Measurements from ENCODE around the gene LTB4R.
A peak's percentile ranks its signal among the peaks of the same experiment; 100 is the strongest.
"Not testable (repeated sequence)": the region's sequence is repeated elsewhere in the genome, so short reads cannot be mapped to it uniquely, and the experiment has no call there.

DNA sequence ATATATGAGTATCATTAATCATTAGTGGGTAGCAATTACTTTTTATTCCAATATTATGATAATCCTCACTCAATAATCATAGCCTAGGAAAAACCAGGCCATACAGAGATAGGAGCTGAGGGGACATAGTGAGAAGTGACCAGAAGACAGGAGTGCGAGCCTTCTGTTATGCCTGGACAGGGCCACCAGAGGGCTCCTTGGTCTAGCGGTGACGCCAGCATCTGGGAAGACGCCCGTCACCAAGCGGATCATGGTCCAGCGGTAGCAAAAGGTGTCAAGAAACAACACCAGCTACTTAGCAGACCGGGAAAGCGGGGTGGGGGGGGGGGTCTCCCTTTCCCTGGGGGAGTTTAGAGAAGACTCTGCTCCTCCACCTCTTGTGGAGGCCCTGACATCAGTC lies 16.6 kb downstream of the LTB4R start:
- TF ChIP-seq, protein P1, sequence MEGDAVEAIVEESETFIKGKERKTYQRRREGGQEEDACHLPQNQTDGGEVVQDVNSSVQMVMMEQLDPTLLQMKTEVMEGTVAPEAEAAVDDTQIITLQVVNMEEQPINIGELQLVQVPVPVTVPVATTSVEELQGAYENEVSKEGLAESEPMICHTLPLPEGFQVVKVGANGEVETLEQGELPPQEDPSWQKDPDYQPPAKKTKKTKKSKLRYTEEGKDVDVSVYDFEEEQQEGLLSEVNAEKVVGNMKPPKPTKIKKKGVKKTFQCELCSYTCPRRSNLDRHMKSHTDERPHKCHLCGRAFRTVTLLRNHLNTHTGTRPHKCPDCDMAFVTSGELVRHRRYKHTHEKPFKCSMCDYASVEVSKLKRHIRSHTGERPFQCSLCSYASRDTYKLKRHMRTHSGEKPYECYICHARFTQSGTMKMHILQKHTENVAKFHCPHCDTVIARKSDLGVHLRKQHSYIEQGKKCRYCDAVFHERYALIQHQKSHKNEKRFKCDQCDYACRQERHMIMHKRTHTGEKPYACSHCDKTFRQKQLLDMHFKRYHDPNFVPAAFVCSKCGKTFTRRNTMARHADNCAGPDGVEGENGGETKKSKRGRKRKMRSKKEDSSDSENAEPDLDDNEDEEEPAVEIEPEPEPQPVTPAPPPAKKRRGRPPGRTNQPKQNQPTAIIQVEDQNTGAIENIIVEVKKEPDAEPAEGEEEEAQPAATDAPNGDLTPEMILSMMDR (conservative IDR thresholded peaks at IDR 0.05), result peak; percentile 67
- not testable (repeated sequence) for TF ChIP-seq EZH2 (IDR thresholded peaks at IDR 0.05; ENCODE audit: low read depth)

All from PC-9 (cell line).